ENCODE results near the gene FBXW8.

DNA sequence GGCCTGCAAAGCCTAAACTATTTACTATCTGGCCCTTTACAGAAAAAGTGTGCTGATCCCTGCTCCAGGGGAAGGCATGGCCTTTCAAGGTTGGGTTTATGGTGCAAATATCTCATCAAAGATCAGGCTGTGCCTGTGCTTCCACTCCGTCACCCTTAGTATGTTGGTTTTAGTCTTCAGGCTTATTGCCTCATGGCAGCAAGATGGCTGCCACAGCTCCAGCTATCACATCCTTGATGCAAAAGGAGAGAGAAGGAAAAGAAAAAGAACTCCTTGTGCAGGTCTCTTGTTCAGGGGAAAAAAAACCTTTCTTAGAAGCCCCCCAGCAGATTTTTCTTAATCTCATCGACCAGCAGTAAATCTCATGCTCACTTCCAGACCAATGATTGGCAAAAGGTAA, 20.4 kb upstream of the FBXW8 start:
- TF ChIP-seq, protein P1, sequence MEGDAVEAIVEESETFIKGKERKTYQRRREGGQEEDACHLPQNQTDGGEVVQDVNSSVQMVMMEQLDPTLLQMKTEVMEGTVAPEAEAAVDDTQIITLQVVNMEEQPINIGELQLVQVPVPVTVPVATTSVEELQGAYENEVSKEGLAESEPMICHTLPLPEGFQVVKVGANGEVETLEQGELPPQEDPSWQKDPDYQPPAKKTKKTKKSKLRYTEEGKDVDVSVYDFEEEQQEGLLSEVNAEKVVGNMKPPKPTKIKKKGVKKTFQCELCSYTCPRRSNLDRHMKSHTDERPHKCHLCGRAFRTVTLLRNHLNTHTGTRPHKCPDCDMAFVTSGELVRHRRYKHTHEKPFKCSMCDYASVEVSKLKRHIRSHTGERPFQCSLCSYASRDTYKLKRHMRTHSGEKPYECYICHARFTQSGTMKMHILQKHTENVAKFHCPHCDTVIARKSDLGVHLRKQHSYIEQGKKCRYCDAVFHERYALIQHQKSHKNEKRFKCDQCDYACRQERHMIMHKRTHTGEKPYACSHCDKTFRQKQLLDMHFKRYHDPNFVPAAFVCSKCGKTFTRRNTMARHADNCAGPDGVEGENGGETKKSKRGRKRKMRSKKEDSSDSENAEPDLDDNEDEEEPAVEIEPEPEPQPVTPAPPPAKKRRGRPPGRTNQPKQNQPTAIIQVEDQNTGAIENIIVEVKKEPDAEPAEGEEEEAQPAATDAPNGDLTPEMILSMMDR (conservative IDR thresholded peaks at IDR 0.05 in 1 of 2, IDR thresholded peaks at IDR 0.05 in 1 of 2; ENCODE audit: extremely low read depth in 1 of 2, insufficient read depth in 1 of 2, low read depth in 1 of 2, low read length in 2 of 2): no peak
- TF ChIP-seq EZH2 (IDR thresholded peaks at IDR 0.05; ENCODE audit: borderline replicate concordance, low read length): no peak

Data from mammary epithelial cell (primary cell).